Measurements from ENCODE around the gene CENPP. TPM values are rescaled to one million over a fixed set of nuclear protein-coding genes. Genes with fewer than 3 reads are reported as not detected.

CENPP gene
- total RNA-seq, 1 donor from 2014 or later, result 4.3 TPM

DNA sequence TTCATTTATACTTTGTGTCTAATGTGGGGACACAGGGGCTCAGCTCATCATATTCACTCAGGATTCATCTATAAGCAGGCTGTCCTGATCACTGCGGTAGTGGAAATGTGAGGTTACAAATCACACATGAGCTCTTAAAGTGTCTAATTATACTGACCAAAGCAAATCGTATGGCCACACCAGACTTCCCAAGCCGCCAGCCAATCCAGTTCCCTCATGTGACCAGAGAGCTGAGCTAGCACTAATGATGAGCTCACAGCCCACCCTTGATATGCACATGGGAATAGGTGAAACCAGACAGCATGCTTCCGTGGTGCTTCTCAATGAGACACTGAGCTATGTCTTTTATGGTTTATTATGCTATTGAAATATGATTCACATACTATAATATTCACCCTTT is 192.4 kb downstream of the CENPP start:
- no peaks in the 10 kb centered on the region for H3K4me1 ChIP-seq
- DNase-seq, result no peak
- no peak for ATAC-seq
- no peaks in the 10 kb centered on the region for H3K36me3 ChIP-seq
- intact Hi-C loops (cut with DNase I), result no loop called here
- H3K4me3 ChIP-seq, result no peak overlapping the region
- H3K9me3 ChIP-seq, result no peaks in the 10 kb centered on the region
- no peaks in the 10 kb centered on the region for H3K27me3 ChIP-seq (ENCODE audit: low read depth)
- H3K27ac ChIP-seq, result no peak overlapping the region
- TF ChIP-seq, protein P1, sequence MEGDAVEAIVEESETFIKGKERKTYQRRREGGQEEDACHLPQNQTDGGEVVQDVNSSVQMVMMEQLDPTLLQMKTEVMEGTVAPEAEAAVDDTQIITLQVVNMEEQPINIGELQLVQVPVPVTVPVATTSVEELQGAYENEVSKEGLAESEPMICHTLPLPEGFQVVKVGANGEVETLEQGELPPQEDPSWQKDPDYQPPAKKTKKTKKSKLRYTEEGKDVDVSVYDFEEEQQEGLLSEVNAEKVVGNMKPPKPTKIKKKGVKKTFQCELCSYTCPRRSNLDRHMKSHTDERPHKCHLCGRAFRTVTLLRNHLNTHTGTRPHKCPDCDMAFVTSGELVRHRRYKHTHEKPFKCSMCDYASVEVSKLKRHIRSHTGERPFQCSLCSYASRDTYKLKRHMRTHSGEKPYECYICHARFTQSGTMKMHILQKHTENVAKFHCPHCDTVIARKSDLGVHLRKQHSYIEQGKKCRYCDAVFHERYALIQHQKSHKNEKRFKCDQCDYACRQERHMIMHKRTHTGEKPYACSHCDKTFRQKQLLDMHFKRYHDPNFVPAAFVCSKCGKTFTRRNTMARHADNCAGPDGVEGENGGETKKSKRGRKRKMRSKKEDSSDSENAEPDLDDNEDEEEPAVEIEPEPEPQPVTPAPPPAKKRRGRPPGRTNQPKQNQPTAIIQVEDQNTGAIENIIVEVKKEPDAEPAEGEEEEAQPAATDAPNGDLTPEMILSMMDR (IDR thresholded peaks at IDR 0.05), result no peak

DNA sequence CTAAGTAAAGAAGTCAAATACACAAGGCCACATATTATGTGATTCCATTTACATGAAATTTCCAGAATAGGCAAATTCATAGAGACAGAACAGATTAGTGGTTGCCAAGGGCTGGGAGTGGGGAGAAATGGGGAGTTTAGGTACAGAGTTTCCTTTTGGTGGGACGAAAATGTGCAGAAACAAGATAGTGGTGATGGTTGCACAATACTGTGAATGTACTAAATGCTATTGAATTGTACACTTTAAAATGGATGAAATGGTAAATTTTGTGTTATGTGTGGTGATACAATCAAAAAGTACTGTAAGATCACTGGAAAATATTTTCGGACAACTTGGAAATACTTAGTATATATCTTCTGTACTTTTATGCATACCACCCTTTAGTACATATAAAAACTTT is 195.1 kb downstream of the CENPP start:
- intact Hi-C loops (cut with DNase I), result no loop called here
- no peak for ATAC-seq
- no peak overlapping the region for H3K4me3 ChIP-seq
- no peaks in the 10 kb centered on the region for H3K4me1 ChIP-seq
- no peaks in the 10 kb centered on the region for H3K27me3 ChIP-seq (ENCODE audit: low read depth)
- H3K27ac ChIP-seq, result no peak overlapping the region
- DNase-seq, result no peak
- H3K36me3 ChIP-seq, result no peaks in the 10 kb centered on the region
- no peaks in the 10 kb centered on the region for H3K9me3 ChIP-seq
- TF ChIP-seq, protein P1 (IDR thresholded peaks at IDR 0.05), result no peak

DNA sequence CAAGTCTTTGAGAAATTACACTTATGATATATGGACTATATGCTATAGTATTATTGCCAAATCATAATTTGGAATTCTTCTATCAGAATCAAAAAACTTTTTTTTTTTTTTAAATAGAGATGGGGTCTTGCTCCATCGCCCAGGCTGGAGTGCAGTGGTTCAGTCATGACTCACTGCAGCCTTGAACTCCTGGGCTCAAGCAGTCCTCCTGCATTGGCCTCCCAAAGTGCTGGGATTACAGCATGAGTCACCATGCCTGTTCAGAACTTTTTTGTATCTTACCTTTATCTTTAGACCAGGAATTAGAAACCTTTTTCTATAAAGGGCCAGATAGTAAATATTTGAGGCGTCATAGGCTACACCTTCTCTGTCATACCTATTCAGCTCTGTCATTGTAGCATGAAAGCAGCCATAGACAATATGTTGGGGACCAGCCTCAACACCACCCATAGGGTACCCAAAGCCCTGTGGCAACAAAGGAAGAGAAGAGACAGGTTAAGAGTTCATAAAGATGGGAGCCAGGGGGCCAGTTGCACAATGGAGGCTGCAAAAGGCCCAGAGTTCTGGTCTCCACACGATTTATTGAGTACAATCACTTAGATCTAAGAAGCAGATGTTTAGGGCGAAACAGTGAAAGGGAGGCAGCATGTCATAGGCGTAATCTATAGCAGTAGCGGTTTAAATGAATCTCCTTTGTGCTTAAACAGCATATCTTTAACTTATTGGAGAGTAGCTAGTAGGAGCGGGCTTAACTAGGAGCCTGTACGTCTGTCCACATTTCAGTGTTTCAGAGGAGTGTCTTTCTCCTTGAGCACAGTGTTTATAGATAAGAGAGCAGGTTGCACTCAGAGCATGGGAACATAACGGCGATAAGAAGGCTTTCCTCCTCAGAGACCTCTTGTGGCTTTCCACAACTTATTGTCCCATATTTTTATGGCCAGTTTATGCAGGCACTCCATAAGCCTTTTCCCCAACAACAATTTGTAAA is 197.5 kb downstream of the CENPP start:
- no peak for ATAC-seq
- intact Hi-C loops (cut with DNase I), result no loop called here

DNA sequence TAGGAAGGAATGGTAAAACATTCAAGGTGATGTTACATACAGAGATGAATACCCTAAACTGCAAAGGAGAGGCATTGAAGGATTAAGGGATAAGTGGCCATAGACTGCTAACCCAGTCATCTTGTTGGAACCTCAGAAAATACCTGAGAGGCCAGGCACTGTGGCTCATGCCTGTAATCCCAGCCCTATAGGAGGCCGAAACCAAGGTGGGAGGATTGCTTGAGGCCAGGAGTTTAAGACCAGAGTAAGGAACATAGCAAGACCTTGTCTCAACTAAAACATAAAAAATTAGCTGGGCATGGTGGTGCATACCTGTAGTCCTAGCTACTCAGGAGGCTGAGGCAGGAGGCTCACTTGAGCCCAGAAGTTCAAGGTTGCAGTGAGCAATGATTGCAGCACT is 199.1 kb downstream of the CENPP start:
- no peaks in the 10 kb centered on the region for H3K36me3 ChIP-seq
- H3K4me3 ChIP-seq, result no peak overlapping the region
- no peaks in the 10 kb centered on the region for H3K27me3 ChIP-seq (ENCODE audit: low read depth)
- TF ChIP-seq, protein P1 (IDR thresholded peaks at IDR 0.05), result no peak
- H3K9me3 ChIP-seq, result no peaks in the 10 kb centered on the region
- DNase-seq (no peak), ATAC-seq (no peak)
- intact Hi-C loops (cut with DNase I), result no loop called here
- H3K4me1 ChIP-seq, result no peaks in the 10 kb centered on the region
- no peak overlapping the region for H3K27ac ChIP-seq

More for the DNA sequence above, 197.5 kb downstream of the CENPP start:
- TF ChIP-seq, protein P1 (IDR thresholded peaks at IDR 0.05), result no peak
- Histone ChIP-seq H3K36me3 (no peaks in the 10 kb centered on the region), H3K9me3 (no peaks in the 10 kb centered on the region), H3K4me3 (no peak overlapping the region), H3K4me1 (no peaks in the 10 kb centered on the region), H3K27ac (no peak overlapping the region), H3K27me3 (ENCODE audit: low read depth) (no peaks in the 10 kb centered on the region)
- DNase-seq, result no peak

DNA sequence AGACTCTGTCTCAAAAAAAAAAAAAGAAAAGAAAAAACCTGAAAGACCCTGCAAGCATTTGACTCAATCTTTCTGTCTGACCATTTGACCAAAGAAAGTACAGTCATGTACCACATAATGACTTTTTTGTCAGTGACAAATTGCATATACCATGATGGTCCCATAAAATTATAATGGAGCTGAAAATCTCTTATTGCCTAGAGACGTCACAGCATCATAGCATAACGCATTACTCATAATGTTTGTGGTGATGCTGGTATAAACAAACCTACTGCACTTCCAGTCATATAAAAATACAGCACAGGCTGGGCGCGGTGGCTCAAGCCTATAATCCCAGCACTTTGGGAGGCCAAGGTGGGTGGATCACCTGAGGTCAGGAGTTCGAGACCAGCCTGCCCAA is 199.6 kb downstream of the CENPP start:
- Histone ChIP-seq H3K27me3 (ENCODE audit: low read depth) (no peaks in the 10 kb centered on the region), H3K36me3 (no peaks in the 10 kb centered on the region), H3K27ac (no peak overlapping the region), H3K4me3 (no peak overlapping the region), H3K4me1 (no peaks in the 10 kb centered on the region), H3K9me3 (no peaks in the 10 kb centered on the region)
- TF ChIP-seq, protein P1 (IDR thresholded peaks at IDR 0.05), result no peak
- intact Hi-C loops (cut with DNase I), result no loop called here
- ATAC-seq, result no peak
- no peak for DNase-seq
